ENCODE measurements around the gene NWD2.

GRCh38 chr4:37427193-37427592 lies 182.7 kb downstream of the NWD2 start:
- TF ChIP-seq TAF1 (IDR thresholded peaks at IDR 0.05; ENCODE audit: low read depth, low read length) (no peak), SPI1 (IDR thresholded peaks at IDR 0.05; ENCODE audit: low read depth, low read length) (no peak), POLR2AphosphoS5 (IDR thresholded peaks at IDR 0.05; ENCODE audit: low read depth, low read length) (no peak), POLR2A (IDR thresholded peaks at IDR 0.05; ENCODE audit: low read depth, low read length) (no peak)
